ENCODE data around the gene AMPH.

DNA sequence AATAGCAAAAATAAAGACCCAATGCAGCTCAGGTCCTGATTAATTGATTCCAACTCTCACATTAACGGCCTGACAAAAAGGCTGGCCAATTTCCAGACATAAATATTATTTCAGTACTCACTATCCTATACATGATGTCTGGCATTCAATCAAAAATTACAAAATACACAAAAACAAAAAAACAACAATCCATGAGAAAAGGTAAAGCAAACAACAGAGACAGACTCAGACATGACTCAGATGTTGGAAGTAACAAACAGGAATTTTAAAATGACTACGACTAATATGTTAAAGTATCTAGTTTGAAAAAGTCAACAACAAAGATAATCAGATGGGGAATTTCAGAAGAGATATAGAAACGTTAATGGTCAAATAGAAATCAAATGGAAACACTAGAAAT is 152.8 kb downstream of the AMPH start:
- no peak for TF ChIP-seq YY1 (IDR thresholded peaks at IDR 0.05; ENCODE audit: extremely low read depth, insufficient replicate concordance, low read depth, low read length)
- TF ChIP-seq CTCF (IDR thresholded peaks at IDR 0.05 in 2 of 3, conservative IDR thresholded peaks at IDR 0.05 in 1 of 3; ENCODE audit: borderline replicate concordance in 1 of 3, insufficient read depth in 1 of 3, low read depth in 2 of 3, low read length in 2 of 3): no peak
- TF ChIP-seq MAX (IDR thresholded peaks at IDR 0.05): no peak
- TF ChIP-seq EZH2 (IDR thresholded peaks at IDR 0.05): no peak
- no peak for TF ChIP-seq ATF3 (IDR thresholded peaks at IDR 0.05)
- TF ChIP-seq SRF (IDR thresholded peaks at IDR 0.05; ENCODE audit: low read depth): no peak

Data from HCT116 (cell line).